IPS-20b (cell line): Measurements from ENCODE around the gene ZFP2.
"Not testable (repeated sequence)": the region's sequence is repeated elsewhere in the genome, so short reads cannot be mapped to it uniquely, and the experiment has no call there.

ENCODE experiments used
- H3K27ac ChIP-seq: one replicate; pipeline ENCODE4 v1.5.1; 2013; ENCODE audit warnings: low read length
- H3K27me3 ChIP-seq: 2 replicates; pipeline ENCODE4 v1.6.1; 2013; ENCODE audit warnings: mild to moderate bottlenecking, low read length, inconsistent platforms; ENCODE audit not compliant: insufficient read depth
- H3K36me3 ChIP-seq: 2 replicates; pipeline ENCODE4 v1.6.1; 2013; ENCODE audit warnings: low read depth, mild to moderate bottlenecking, inconsistent platforms, low read length, moderate library complexity; ENCODE audit not compliant: insufficient read depth
- H3K4me1 ChIP-seq: 2 replicates; pipeline ENCODE4 v1.6.1; 2013; ENCODE audit warnings: mild to moderate bottlenecking, control low read depth, inconsistent platforms, low read length, moderate library complexity; ENCODE audit not compliant: insufficient read depth
- H3K4me3 ChIP-seq: 2 replicates; pipeline ENCODE4 v1.5.1; 2013; ENCODE audit warnings: mild to moderate bottlenecking, low read length, inconsistent platforms
- H3K9ac ChIP-seq: 2 replicates; pipeline ENCODE4 v1.6.1; 2013; ENCODE audit warnings: low read depth, mild to moderate bottlenecking, inconsistent platforms, low read length, moderate library complexity
- H3K9me3 ChIP-seq: 2 replicates; pipeline ENCODE4 v1.6.1; 2013; ENCODE audit warnings: mild to moderate bottlenecking, low read depth, low read length, inconsistent platforms; ENCODE audit not compliant: insufficient read depth

Gene ZFP2

GRCh38 chr5:178895615-178896571, at the start of gene ZFP2:
Gene ZFP2, plus strand, starts transcription at chr5:178895913. Its CDS starts 35,401 bp downstream, at chr5:178931314.
- peak within 1 kb of the TSS; percentile 85 for H3K4me3 ChIP-seq
- H3K9ac ChIP-seq, result peak within 1 kb of the TSS; percentile 86; the same call in 1 of the 2 replicates
- no peaks in the 10 kb centered on the region for H3K4me1 ChIP-seq
- no peaks in the 10 kb centered on the region for H3K36me3 ChIP-seq
- H3K9me3 ChIP-seq, result peaks cover 3% of the 10 kb centered on the region
- H3K27ac ChIP-seq, result peak within 1 kb of the TSS; percentile 71
- no peaks in the 10 kb centered on the region; the same call in 1 of the 2 replicates for H3K27me3 ChIP-seq

GRCh38 chr5:178849316-178849715, 46.4 kb upstream of the ZFP2 start:
- Histone ChIP-seq H3K9me3 (no peaks in the 10 kb centered on the region; the same call in 1 of the 2 replicates), H3K4me1 (no peaks in the 10 kb centered on the region), H3K27me3 (no peaks in the 10 kb centered on the region), H3K9ac (no peak overlapping the region), H3K4me3 (no peak overlapping the region), H3K27ac (no peak overlapping the region), H3K36me3 (no peaks in the 10 kb centered on the region)

GRCh38 chr5:178851951-178852350, 43.8 kb upstream of the ZFP2 start:
- Histone ChIP-seq H3K9me3 (no peaks in the 10 kb centered on the region; the same call in 1 of the 2 replicates), H3K27me3 (no peaks in the 10 kb centered on the region), H3K36me3 (no peaks in the 10 kb centered on the region), H3K27ac (no peak overlapping the region), H3K4me1 (no peaks in the 10 kb centered on the region), H3K4me3 (no peak overlapping the region), H3K9ac (no peak overlapping the region)

- no peaks in the 10 kb centered on the region for H3K4me1 ChIP-seq
- no peak overlapping the region for H3K4me3 ChIP-seq
- H3K27me3 ChIP-seq, result no peaks in the 10 kb centered on the region
- no peak overlapping the region for H3K9ac ChIP-seq
- H3K27ac ChIP-seq, result no peak overlapping the region
- H3K9me3 ChIP-seq, result no peaks in the 10 kb centered on the region
- H3K36me3 ChIP-seq, result no peaks in the 10 kb centered on the region
Observed at GRCh38 chr5:178854284-178854683, 41.4 kb upstream of the ZFP2 start.

- peak within 1 kb of the TSS; percentile 37; the same call in 1 of the 2 replicates for H3K9ac ChIP-seq
- no peaks in the 10 kb centered on the region for H3K4me1 ChIP-seq
- H3K36me3 ChIP-seq, result peaks cover 11% of the 10 kb centered on the region; the same call in 1 of the 2 replicates
- peaks cover 3% of the 10 kb centered on the region; the same call in 1 of the 2 replicates for H3K27me3 ChIP-seq
- H3K9me3 ChIP-seq, result no peaks in the 10 kb centered on the region
- H3K4me3 ChIP-seq, result peak within 1 kb of the TSS; percentile 69
- no peak within 1 kb of the TSS for H3K27ac ChIP-seq
Observed at GRCh38 chr5:178859625-178860521, 35.8 kb upstream of the ZFP2 start, which contains the start of gene ZNF354B. Gene ZNF354B, plus strand, starts transcription at chr5:178859953. Its CDS starts 1,095 bp downstream, at chr5:178861048.

- H3K9me3 ChIP-seq, H3K4me1 ChIP-seq, H3K27ac ChIP-seq, H3K27me3 ChIP-seq, H3K9ac ChIP-seq: not testable (repeated sequence)
- peak overlapping the region; percentile 69; the same call in 1 of the 2 replicates for H3K4me3 ChIP-seq
- peaks cover 16% of the 10 kb centered on the region for H3K36me3 ChIP-seq
Observed at GRCh38 chr5:178860615-178861014, 35.1 kb upstream of the ZFP2 start.

- no peaks in the 10 kb centered on the region for H3K4me1 ChIP-seq
- peaks cover 26% of the 10 kb centered on the region for H3K36me3 ChIP-seq
- no peaks in the 10 kb centered on the region for H3K9me3 ChIP-seq
- peaks cover 3% of the 10 kb centered on the region; the same call in 1 of the 2 replicates for H3K27me3 ChIP-seq
- no peak overlapping the region for H3K27ac ChIP-seq
- no peak overlapping the region for H3K4me3 ChIP-seq
- no peak overlapping the region for H3K9ac ChIP-seq
Observed at GRCh38 chr5:178861627-178862026, 34.1 kb upstream of the ZFP2 start.

GRCh38 chr5:178866946-178867345, 28.8 kb upstream of the ZFP2 start:
- Histone ChIP-seq H3K9me3 (no peaks in the 10 kb centered on the region), H3K4me1 (no peaks in the 10 kb centered on the region), H3K9ac (no peak overlapping the region), H3K27ac (no peak overlapping the region), H3K4me3 (no peak overlapping the region), H3K36me3 (peaks cover 41% of the 10 kb centered on the region), H3K27me3 (no peaks in the 10 kb centered on the region)

- no peak overlapping the region for H3K4me3 ChIP-seq
- no peaks in the 10 kb centered on the region; the same call in 1 of the 2 replicates for H3K9me3 ChIP-seq
- no peak overlapping the region for H3K27ac ChIP-seq
- H3K9ac ChIP-seq, result no peak overlapping the region
- no peaks in the 10 kb centered on the region for H3K27me3 ChIP-seq
- H3K36me3 ChIP-seq, result peaks cover 52% of the 10 kb centered on the region
- no peaks in the 10 kb centered on the region for H3K4me1 ChIP-seq
Observed at GRCh38 chr5:178869577-178869976, 26.1 kb upstream of the ZFP2 start.

- no peak overlapping the region for H3K4me3 ChIP-seq
- H3K27ac ChIP-seq, result no peak overlapping the region
- peaks cover 56% of the 10 kb centered on the region for H3K36me3 ChIP-seq
- H3K9ac ChIP-seq, result no peak overlapping the region
- H3K9me3 ChIP-seq, result no peaks in the 10 kb centered on the region; the same call in 1 of the 2 replicates
- no peaks in the 10 kb centered on the region for H3K4me1 ChIP-seq
- no peaks in the 10 kb centered on the region for H3K27me3 ChIP-seq
Observed at GRCh38 chr5:178870411-178870810, 25.3 kb upstream of the ZFP2 start.

GRCh38 chr5:178872302-178872701, 23.4 kb upstream of the ZFP2 start:
- Histone ChIP-seq H3K4me3 (no peak overlapping the region), H3K9ac (no peak overlapping the region), H3K4me1 (no peaks in the 10 kb centered on the region), H3K9me3 (peaks cover 12% of the 10 kb centered on the region), H3K36me3 (peaks cover 56% of the 10 kb centered on the region), H3K27me3 (no peaks in the 10 kb centered on the region), H3K27ac (no peak overlapping the region)
